ENCODE data around the gene CYP1A2.
A peak's percentile ranks its signal among the peaks of the same experiment; 100 is the strongest.
"Not testable (repeated sequence)": the region's sequence is repeated elsewhere in the genome, so short reads cannot be mapped to it uniquely, and the experiment has no call there.

CYP1A2 gene

GRCh38 chr15:74777769-74778598 lies 29.3 kb downstream of the CYP1A2 start:
- no peak for DNase-seq

DNA sequence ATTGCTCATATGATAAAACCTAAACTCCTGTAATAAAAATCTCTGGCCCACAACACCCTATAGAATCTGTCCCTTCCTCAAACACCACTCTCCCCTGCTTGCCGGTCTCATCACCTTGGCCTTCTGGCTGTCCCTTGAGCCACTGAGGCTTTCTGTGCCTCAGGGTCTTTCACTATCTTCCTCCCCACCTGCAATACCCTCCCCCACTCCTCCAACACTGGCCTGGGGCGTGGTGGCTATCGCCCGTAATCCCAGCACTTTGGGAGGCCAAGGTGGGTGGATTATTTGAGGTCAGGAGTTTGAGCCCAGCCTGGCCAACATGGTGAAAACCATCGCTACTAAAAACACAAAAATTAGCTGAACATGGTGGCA lies 29.9 kb downstream of the CYP1A2 start:
- no peak for DNase-seq

DNA sequence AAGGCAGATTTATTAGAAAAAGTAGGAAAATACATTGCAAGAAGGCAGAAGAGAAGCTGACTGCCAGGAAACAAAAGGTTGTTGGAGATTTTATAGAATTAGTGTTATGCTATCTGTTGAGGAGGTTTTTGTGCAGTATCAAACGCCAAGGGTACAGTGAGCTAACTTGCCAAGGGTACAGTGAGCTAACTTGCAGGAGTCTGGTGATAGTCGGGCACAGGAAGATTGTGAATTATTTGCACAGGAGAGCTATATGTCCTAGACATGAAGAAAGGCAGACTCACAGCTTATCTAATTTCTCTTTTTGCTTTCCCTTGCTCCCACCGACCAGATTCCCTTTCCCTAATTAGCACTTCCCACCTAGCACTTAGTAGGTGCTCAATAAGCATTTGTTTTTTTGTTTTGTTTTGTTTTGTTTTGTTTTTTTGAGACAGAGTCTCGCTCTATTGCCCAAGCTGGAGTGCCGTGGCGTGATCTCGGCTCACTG lies 30.6 kb downstream of the CYP1A2 start:
- no peak for DNase-seq

DNA sequence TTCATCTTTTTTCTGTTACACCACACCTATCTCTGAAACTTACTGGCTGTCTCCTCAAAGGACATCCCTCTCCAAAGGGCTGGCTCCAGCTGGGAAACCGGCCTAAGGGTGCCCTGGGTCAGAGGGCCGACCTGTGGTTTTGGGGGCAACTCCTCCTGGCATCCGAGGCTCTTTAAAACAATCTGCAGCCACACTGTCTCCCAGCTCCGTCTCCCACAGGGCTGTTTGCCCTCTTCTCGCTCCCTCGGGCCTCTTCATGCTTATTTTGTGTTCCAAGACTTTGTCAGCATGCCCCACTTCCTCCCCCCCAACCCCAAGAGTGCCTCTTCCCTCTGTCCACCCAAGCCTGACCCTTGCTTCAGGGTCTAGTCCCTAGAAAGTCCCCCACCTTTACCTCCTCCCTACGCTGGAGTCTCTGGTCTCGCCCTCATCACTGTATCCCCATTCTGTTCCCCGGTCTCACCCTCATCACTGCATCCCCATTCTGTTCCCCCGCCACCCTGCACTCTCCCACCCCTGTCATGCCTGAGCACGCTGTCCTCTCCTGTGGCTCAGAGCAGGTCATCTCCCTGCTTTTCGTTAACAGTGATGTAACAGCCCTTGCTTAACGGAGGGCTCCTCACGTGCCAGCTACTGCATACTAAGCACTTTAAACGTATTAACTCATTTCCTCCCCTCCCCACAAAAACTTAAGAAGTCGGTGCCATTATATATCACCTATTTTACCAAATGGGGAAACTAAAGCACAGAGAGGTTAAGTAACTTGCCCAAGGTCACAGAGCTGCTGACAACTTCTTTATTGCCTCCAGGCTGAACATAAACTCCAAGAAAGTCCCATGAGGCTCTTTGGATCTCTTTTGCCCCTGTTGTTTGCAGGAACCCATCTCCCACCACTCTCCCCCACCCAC lies 32.1 kb downstream of the CYP1A2 start:
- DNase-seq, result peak; percentile 84

DNA sequence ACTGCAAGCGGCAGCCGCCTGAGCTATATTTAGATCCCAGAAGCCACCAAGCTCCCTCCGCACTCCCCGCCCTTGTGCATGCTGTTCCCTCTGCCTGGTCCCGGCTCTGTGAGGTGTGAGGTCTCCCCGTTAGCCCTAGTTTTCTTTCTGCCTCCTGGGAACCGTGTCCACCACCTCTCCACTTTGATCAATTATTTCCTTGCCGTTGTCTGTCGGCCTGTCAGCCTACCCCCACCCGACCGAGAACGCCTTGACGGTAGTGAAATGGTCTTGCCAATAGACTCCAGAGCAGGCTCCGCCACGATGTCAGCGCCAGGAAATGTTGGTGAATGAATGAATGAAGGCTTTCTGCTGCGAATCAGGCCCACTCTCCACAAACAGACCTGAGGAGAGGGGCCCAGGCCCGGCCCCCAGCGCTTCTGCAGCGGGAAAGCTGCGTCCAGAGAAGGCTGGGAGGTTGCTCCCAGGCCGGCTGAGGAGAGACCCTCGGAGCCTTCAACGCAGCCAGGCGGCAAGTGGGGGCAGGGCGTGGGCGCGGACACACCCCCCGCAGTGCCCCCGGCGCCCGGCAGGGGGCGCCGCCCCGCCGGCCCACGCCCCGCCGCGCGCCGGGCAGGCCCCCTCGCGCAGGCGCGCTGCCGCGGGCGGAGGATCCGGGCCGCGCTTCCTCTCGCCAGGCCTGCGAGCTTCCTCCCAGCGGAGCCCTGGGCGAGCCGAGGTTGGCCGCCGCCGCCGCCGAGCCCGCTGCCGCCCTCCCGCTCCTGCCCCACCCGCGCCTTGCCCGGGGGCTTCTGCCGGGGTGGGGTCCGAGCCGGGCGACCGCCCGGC lies 33.0 kb downstream of the CYP1A2 start, which contains the start of gene CSK:
CSK (plus strand) TSS at position 650 of the 828 bp plus-strand sequence. CDS start 16,218 bp downstream, outside the sequence.
- peak; percentile 78 for DNase-seq

DNA sequence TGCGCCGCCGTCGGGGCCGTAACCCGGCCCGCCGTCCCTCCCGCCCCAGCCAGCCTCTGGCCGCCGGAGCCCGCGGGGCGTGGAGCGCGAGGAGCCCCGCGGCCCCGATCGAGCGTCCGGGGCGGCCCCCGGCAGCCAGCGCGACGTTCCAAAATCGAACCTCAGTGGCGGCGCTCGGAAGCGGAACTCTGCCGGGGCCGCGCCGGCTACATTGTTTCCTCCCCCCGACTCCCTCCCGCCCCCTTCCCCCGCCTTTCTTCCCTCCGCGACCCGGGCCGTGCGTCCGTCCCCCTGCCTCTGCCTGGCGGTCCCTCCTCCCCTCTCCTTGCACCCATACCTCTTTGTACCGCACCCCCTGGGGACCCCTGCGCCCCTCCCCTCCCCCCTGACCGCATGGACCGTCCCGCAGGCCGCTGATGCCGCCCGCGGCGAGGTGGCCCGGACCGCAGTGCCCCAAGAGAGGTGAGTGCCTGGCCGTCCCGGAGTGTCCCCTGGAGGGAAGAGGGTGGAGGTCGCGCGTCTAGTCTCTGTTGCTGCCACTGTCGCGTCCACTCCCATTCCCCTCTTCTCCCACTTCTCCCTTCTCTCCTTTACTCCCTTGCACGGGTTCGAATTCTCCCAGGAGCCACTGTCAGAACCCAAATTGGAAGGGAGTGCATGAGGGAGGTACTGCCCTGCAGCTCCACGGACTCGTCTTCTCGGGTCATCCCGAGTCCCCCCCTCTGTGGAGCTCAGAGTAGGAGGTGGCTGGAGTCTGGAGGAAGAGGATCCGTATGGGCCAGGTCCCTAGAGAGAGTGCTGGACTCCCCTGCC lies 33.8 kb downstream of the CYP1A2 start:
- DNase-seq, result peak; percentile 48

- peak; percentile 74 for DNase-seq
Measured at GRCh38 chr15:74783072-74783807, 34.6 kb downstream of the CYP1A2 start.

- no peak for DNase-seq
Measured at GRCh38 chr15:74783808-74784175, 35.1 kb downstream of the CYP1A2 start.

DNA sequence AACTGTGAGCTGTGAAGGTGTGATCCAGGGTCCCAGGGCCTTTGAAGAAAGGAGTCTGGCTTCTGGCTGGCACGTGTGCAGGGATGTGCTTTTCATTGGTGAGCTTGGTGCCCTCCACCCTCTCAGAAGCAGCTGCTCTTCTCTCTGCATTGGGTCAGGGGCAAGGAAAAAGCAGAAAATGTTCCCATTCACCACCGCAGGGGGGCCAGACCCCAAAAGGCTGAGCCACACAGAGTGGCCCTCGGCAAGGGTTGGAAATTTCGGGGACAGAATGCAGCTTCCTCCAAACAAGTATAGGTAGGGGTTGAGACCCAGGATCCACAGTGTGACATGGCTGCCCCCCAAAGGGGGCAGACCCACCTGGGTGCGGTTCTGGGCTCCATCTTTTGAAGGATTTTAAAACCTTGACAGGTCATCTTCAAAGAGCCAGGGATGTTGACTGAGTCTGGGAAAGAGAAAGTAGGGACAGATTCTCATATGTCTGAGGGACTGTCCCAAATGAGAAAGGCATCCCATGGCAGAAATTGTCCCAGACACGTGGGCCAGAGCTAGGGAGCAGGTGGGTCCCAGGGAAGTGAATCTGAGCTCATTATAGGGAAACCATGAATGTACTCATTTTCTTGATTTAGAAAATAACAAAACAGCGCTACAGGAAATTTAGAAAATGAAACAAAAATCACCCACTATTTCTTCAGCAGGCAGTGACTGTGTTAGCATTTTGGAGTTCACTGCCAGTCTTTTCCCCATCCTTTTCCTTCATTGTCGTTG lies 36.0 kb downstream of the CYP1A2 start:
- peak; percentile 48 for DNase-seq

DNA sequence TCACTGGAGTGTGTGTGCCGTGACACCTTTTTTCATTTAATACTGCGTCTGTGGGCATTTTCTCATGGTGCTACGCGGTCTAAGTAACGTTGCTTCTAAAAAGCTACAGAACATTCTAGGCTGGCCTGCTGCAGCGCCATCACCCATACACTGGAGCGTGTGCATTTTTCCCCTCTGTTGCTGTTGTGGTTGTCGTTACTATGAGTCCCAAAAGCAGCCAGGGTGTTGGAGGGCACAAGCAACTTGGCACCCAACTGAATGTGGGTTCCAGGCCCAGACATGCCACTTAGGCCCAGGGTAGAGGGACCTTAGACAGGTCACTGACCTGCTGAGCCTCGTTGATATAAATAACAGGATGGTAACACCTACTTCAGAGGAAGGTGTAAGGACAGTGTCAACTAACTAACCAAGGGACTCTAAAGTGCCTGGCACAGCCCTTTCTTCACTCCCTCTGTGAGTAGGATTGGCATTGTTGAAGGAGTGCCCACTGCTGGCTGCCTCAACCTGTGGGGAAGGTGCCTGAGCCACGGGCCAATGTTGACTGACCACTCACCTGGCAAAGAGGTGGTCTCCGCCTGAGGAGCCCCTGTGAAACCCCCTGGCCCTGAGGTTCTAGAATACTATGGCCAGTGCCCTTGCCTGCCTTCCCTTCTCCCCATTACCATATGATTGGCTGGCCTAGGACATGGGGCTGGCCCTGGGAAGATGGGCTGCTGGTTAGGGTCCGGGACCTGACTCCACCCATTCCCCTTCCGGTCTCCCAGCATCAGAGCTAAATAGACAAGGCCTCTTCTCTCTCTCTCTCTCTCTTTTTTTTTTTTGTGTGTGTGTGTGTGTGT lies 36.8 kb downstream of the CYP1A2 start:
- peak; percentile 78 for DNase-seq

DNA sequence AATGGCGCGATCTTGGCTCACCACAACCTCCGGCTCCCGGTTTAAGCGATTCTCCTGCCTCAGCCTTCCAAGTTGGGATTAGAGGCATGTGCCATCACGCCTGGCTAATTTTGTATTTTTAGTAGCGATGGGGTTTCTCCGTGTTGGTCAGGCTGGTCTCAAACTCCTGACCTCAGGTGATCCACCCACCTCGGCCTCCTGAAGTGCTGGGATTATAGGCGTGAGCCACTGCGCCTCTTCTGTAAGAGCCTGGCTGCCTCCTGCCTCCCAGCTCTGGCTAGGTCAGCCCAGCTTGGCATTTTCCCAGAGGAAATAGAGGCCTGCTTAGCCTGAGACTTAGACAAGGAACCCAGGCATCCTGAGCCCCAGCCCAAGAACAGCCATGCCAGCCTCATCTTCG lies 37.4 kb downstream of the CYP1A2 start:
- DNase-seq, result not testable (repeated sequence)

DNA sequence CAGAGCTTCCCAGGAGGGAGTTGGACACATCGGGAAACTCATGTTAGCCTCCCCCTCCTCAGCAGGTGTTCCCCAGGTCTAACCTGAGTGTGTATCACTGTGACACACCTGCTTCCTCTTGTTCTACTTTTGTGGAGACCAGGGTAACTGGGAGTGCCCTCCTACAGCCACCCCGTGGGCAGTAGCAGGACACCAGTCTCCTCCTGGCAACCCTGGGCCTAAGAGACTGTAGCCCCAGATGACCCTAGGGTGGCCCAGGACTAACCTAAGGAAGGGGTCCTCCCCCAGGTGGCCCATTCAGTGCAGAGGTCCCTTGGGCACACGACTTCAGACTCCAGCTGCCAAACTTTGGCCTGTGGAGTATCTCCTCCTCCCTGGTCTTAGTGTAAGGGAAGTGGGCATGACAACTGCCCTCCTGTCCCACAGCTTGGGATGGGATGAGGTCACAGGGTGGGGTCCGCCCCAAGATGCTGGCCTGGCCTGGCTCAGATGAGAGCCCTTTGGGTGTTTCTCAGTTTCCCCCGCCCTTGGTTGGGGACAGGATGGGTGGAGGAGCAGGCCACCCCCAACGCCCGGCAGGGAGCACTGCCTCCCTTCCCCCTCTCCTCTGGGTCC lies 38.0 kb downstream of the CYP1A2 start:
- peak; percentile 51 for DNase-seq

- peak; percentile 96 for DNase-seq
Measured at GRCh38 chr15:74787251-74788041, 38.8 kb downstream of the CYP1A2 start.

DNA sequence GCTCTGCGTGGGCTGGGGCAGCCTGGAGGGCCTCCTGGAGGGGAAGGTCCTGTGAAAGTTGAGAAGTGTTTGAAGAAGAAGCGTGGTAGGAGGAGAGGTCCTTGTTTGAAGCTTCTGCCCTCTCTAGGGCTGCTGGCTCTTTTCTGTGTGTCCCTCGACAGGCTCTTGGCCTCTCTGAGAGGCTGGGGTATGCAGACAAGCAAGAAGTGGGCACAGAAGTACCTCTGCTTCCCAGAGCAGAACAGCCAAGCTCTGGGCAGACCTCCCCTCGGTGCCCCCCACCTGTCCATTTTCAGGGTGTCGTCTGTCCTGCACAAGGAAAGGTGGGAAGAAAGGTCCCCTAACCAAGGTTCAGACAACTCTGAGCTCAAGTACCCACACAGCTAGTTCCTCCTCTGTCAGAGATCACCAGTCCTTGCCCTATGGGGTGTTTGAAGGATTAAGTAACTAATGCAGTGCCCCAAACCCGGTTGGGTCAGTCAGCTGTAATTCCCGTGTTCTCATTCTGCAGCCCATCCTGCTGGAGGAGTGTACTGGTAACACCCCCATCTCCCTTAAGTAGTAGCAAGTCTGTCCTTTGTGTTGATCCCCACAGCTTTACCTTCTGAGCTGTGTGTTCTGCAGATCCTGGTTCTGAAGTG lies 39.5 kb downstream of the CYP1A2 start:
- DNase-seq, result no peak

- peak; percentile 70 for DNase-seq
Measured at GRCh38 chr15:74788683-74789151, 40.1 kb downstream of the CYP1A2 start.

DNA sequence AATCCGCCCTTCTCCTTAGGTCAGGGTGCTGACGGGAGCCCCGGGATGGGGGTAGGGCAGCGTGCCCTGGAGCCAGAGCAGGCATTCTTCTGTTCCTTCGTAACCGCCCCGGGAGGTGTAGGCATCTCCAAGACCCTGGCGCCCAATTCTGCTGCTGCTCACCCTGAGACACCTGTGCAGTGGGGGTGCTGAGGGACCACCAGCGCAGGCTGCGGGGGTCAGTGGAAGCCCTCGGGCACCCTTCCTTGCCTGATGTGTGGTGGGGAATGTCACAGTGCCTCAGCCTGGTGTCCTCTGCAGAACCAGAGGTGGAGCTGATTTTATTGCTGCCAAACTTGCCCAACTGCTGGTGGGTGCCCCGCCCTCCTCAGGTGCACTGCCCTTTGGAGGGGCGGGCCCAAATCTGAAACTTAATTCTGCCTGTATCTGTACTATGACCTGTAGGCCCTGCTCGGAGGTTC lies 40.6 kb downstream of the CYP1A2 start:
- DNase-seq, result peak; percentile 51

GRCh38 chr15:74789741-74790079 lies 41.1 kb downstream of the CYP1A2 start:
- no peak for DNase-seq

Data from activated CD4-positive, alpha-beta T cell treated with anti-CD3 and anti-CD28 coated beads, Interleukin-2, amount 50 U/mL, for 16 hours (primary cell).